ENCODE data around the gene NLRP5. TPM values are rescaled to one million over a fixed set of nuclear protein-coding genes. Genes with fewer than 3 reads are reported as not detected.
A peak's percentile ranks its signal among the peaks of the same experiment; 100 is the strongest.

Gene NLRP5
- polyA plus RNA-seq, 1 donor: not detected

GRCh38 chr19:56071151-56071550 lies 84.6 kb downstream of the NLRP5 start:
- Histone ChIP-seq H3K4me1 (ENCODE audit: control insufficient read depth, insufficient read depth, low read length) (no peaks in the 10 kb centered on the region), H3K9me3 (ENCODE audit: control insufficient read depth, low read depth, low read length) (no peaks in the 10 kb centered on the region), H3K36me3 (ENCODE audit: control insufficient read depth, insufficient read depth, low read length) (no peaks in the 10 kb centered on the region), H3K4me3 (ENCODE audit: low read length) (no peak overlapping the region), H3K27me3 (ENCODE audit: control insufficient read depth, insufficient read depth, low read length) (no peaks in the 10 kb centered on the region), H3K27ac (ENCODE audit: low read length) (no peak overlapping the region)
- no peak for DNase-seq
- WGBS (ENCODE audit: insufficient coverage, low lambda C conversion rate): no CpG with 5 or more reads among the region's 4 CpGs

GRCh38 chr19:56076498-56076897 lies 89.9 kb downstream of the NLRP5 start:
- peaks cover 8% of the 10 kb centered on the region for H3K27me3 ChIP-seq (ENCODE audit: control insufficient read depth, insufficient read depth, low read length)
- no CpG with 5 or more reads among the region's 5 CpGs for WGBS (ENCODE audit: insufficient coverage, low lambda C conversion rate)
- H3K9me3 ChIP-seq (ENCODE audit: control insufficient read depth, low read depth, low read length): no peaks in the 10 kb centered on the region
- H3K27ac ChIP-seq (ENCODE audit: low read length): no peak overlapping the region
- no peak overlapping the region for H3K4me3 ChIP-seq (ENCODE audit: low read length)
- H3K36me3 ChIP-seq (ENCODE audit: control insufficient read depth, insufficient read depth, low read length): no peaks in the 10 kb centered on the region
- DNase-seq: peak; percentile 22 to 26
- peaks cover 6% of the 10 kb centered on the region for H3K4me1 ChIP-seq (ENCODE audit: control insufficient read depth, insufficient read depth, low read length)

- DNase-seq: no peak
- H3K9me3 ChIP-seq (ENCODE audit: control insufficient read depth, low read depth, low read length): no peaks in the 10 kb centered on the region
- H3K27me3 ChIP-seq (ENCODE audit: control insufficient read depth, insufficient read depth, low read length): peaks cover 11% of the 10 kb centered on the region
- no peak overlapping the region for H3K4me3 ChIP-seq (ENCODE audit: low read length)
- WGBS (ENCODE audit: insufficient coverage, low lambda C conversion rate): no CpG with 5 or more reads among the region's 7 CpGs
- no peak overlapping the region for H3K27ac ChIP-seq (ENCODE audit: low read length)
- no peaks in the 10 kb centered on the region for H3K36me3 ChIP-seq (ENCODE audit: control insufficient read depth, insufficient read depth, low read length)
- peaks cover 6% of the 10 kb centered on the region for H3K4me1 ChIP-seq (ENCODE audit: control insufficient read depth, insufficient read depth, low read length)
Observed at GRCh38 chr19:56079609-56080008, 93.0 kb downstream of the NLRP5 start.

- no peak overlapping the region for H3K27ac ChIP-seq (ENCODE audit: low read length)
- WGBS (ENCODE audit: insufficient coverage, low lambda C conversion rate): no CpG with 5 or more reads among the region's 36 CpGs
- peaks cover under 1% of the 10 kb centered on the region for H3K36me3 ChIP-seq (ENCODE audit: control insufficient read depth, insufficient read depth, low read length)
- H3K9me3 ChIP-seq (ENCODE audit: control insufficient read depth, low read depth, low read length): no peaks in the 10 kb centered on the region
- peak overlapping the region; percentile 21 for H3K4me3 ChIP-seq (ENCODE audit: low read length)
- H3K27me3 ChIP-seq (ENCODE audit: control insufficient read depth, insufficient read depth, low read length): peaks cover 11% of the 10 kb centered on the region
- DNase-seq: peak; percentile 52 to 67
- H3K4me1 ChIP-seq (ENCODE audit: control insufficient read depth, insufficient read depth, low read length): peaks cover 6% of the 10 kb centered on the region
Observed at GRCh38 chr19:56080669-56081401, 94.3 kb downstream of the NLRP5 start.

- Histone ChIP-seq H3K36me3 (ENCODE audit: control insufficient read depth, insufficient read depth, low read length) (peaks cover 8% of the 10 kb centered on the region), H3K27me3 (ENCODE audit: control insufficient read depth, insufficient read depth, low read length) (peaks cover 11% of the 10 kb centered on the region), H3K4me3 (ENCODE audit: low read length) (no peak overlapping the region), H3K27ac (ENCODE audit: low read length) (no peak overlapping the region), H3K9me3 (ENCODE audit: control insufficient read depth, low read depth, low read length) (no peaks in the 10 kb centered on the region), H3K4me1 (ENCODE audit: control insufficient read depth, insufficient read depth, low read length) (peaks cover 6% of the 10 kb centered on the region)
- DNase-seq: no peak
- WGBS (ENCODE audit: insufficient coverage, low lambda C conversion rate): no CpG with 5 or more reads among the region's 9 CpGs
Observed at GRCh38 chr19:56083668-56084067, 97.1 kb downstream of the NLRP5 start.

- H3K27me3 ChIP-seq (ENCODE audit: control insufficient read depth, insufficient read depth, low read length): peaks cover 11% of the 10 kb centered on the region
- peaks cover 6% of the 10 kb centered on the region for H3K4me1 ChIP-seq (ENCODE audit: control insufficient read depth, insufficient read depth, low read length)
- peaks cover 17% of the 10 kb centered on the region for H3K36me3 ChIP-seq (ENCODE audit: control insufficient read depth, insufficient read depth, low read length)
- no peak overlapping the region for H3K27ac ChIP-seq (ENCODE audit: low read length)
- H3K9me3 ChIP-seq (ENCODE audit: control insufficient read depth, low read depth, low read length): no peaks in the 10 kb centered on the region
- H3K4me3 ChIP-seq (ENCODE audit: low read length): no peak overlapping the region
- DNase-seq: no peak
- WGBS (ENCODE audit: insufficient coverage, low lambda C conversion rate): no CpG with 5 or more reads among the region's 18 CpGs
Observed at GRCh38 chr19:56084835-56085536, 98.4 kb downstream of the NLRP5 start.

- WGBS (ENCODE audit: insufficient coverage, low lambda C conversion rate): 100% methylated on average over 1 of the region's 10 CpGs
- H3K27ac ChIP-seq (ENCODE audit: low read length): no peak overlapping the region
- peaks cover 5% of the 10 kb centered on the region for H3K4me1 ChIP-seq (ENCODE audit: control insufficient read depth, insufficient read depth, low read length)
- H3K4me3 ChIP-seq (ENCODE audit: low read length): no peak overlapping the region
- DNase-seq: no peak
- peaks cover 10% of the 10 kb centered on the region for H3K27me3 ChIP-seq (ENCODE audit: control insufficient read depth, insufficient read depth, low read length)
- no peaks in the 10 kb centered on the region for H3K9me3 ChIP-seq (ENCODE audit: control insufficient read depth, low read depth, low read length)
- H3K36me3 ChIP-seq (ENCODE audit: control insufficient read depth, insufficient read depth, low read length): peaks cover 20% of the 10 kb centered on the region
Observed at GRCh38 chr19:56085571-56086275, 99.1 kb downstream of the NLRP5 start.

- WGBS (ENCODE audit: insufficient coverage, low lambda C conversion rate): no CpG with 5 or more reads among the region's 49 CpGs
- Histone ChIP-seq H3K27me3 (ENCODE audit: control insufficient read depth, insufficient read depth, low read length) (peaks cover 2% of the 10 kb centered on the region), H3K36me3 (ENCODE audit: control insufficient read depth, insufficient read depth, low read length) (peaks cover 25% of the 10 kb centered on the region), H3K9me3 (ENCODE audit: control insufficient read depth, low read depth, low read length) (peaks cover 3% of the 10 kb centered on the region), H3K27ac (ENCODE audit: low read length) (no peak overlapping the region), H3K4me3 (ENCODE audit: low read length) (no peak overlapping the region), H3K4me1 (ENCODE audit: control insufficient read depth, insufficient read depth, low read length) (no peaks in the 10 kb centered on the region)
- no peak for DNase-seq
Observed at GRCh38 chr19:56086671-56087430, 100.3 kb downstream of the NLRP5 start.

- no CpG with 5 or more reads among the region's 104 CpGs for WGBS (ENCODE audit: insufficient coverage, low lambda C conversion rate)
- Histone ChIP-seq H3K4me1 (ENCODE audit: control insufficient read depth, insufficient read depth, low read length) (no peaks in the 10 kb centered on the region), H3K4me3 (ENCODE audit: low read length) (no peak overlapping the region), H3K27me3 (ENCODE audit: control insufficient read depth, insufficient read depth, low read length) (no peaks in the 10 kb centered on the region), H3K27ac (ENCODE audit: low read length) (no peak overlapping the region), H3K36me3 (ENCODE audit: control insufficient read depth, insufficient read depth, low read length) (peaks cover 30% of the 10 kb centered on the region), H3K9me3 (ENCODE audit: control insufficient read depth, low read depth, low read length) (peaks cover 6% of the 10 kb centered on the region)
- no peak for DNase-seq
Observed at GRCh38 chr19:56087647-56088496, 101.3 kb downstream of the NLRP5 start.

Data from large intestine (tissue), 3 donors.